PC-9 (cell line): ENCODE data around the gene MAPK1.
A peak's percentile ranks its signal among the peaks of the same experiment; 100 is the strongest.

Experiments used
- CTCF ChIP-seq: fragments of 200-600 bp; sonication (generic); conservative IDR thresholded peaks from 2 replicates; pipeline ENCODE4 v1.6.1; 2017; ENCODE audit warnings: mixed run types, antibody characterized with exemption, mild to moderate bottlenecking, moderate library complexity
- EZH2 ChIP-seq: fragments of 200-600 bp; sonication (generic); IDR thresholded peaks from 2 replicates; pipeline ENCODE4 v1.8.0; 2017; ENCODE audit warnings: antibody characterized with exemption, low read depth

DNA sequence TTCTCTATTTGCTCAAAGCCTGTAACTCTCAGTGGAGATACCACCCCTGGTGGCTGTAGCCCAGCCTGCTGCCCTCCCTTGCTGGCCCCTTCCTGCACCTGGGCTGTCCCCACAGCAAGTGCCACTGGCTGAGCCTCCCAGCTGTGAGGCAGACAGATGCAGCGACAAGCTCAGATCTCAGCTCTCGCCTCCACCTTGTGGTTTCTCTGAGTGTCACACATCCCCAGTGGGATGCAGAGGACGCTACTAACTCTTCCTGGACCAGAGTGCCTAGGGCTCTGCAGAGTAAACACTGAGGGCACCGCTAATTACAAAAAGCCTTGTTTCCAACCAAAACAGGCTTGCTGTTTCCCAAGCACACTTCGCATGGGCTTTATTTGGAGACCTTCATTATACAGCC lies 140.8 kb downstream of the MAPK1 start:
- TF ChIP-seq CTCF (peak; percentile 43; the same call in 1 of the 2 replicates), EZH2 (no peak)
